Activated naive CD8-positive, alpha-beta T cell treated with anti-CD3 and anti-CD28 coated beads for 36 hours (primary cell): Measurements from ENCODE around the gene SLC9A3. TPM values are rescaled to one million over a fixed set of nuclear protein-coding genes. Genes with fewer than 3 reads are reported as not detected.

Experiments
- DNase-seq: peaks from one replicate; pipeline ENCODE4 v3.0.0; 2021
- H3K27ac Mint-ChIP-seq: one replicate; pipeline ENCODE4 v1.8.0; 2022; ENCODE audit warnings: mild to moderate bottlenecking, moderate library complexity, mixed read lengths
- H3K27me3 Mint-ChIP-seq: one replicate; pipeline ENCODE4 v1.8.0; 2022; ENCODE audit warnings: mild to moderate bottlenecking, mixed read lengths
- H3K36me3 Mint-ChIP-seq: one replicate; pipeline ENCODE4 v1.8.0; 2021; ENCODE audit warnings: mild to moderate bottlenecking, mixed read lengths
- H3K4me1 Mint-ChIP-seq: one replicate; pipeline ENCODE4 v1.8.0; 2021; ENCODE audit warnings: mixed read lengths
- H3K4me3 Mint-ChIP-seq: one replicate; pipeline ENCODE4 v1.8.0; 2022; ENCODE audit warnings: mild to moderate bottlenecking, moderate library complexity, mixed read lengths
- H3K9me3 Mint-ChIP-seq: one replicate; pipeline ENCODE4 v1.8.0; 2022; ENCODE audit warnings: mixed read lengths
- total RNA-seq, 2 experiments: library from RNA; stranded (reverse); gene quantifications; one replicate each; pipeline ENCODE4 v1.2.3, GENCODE V29; 2021

The SLC9A3 gene
- total RNA-seq, 2 experiments from 2014 or later: 2.1 to 2.4 TPM

DNA sequence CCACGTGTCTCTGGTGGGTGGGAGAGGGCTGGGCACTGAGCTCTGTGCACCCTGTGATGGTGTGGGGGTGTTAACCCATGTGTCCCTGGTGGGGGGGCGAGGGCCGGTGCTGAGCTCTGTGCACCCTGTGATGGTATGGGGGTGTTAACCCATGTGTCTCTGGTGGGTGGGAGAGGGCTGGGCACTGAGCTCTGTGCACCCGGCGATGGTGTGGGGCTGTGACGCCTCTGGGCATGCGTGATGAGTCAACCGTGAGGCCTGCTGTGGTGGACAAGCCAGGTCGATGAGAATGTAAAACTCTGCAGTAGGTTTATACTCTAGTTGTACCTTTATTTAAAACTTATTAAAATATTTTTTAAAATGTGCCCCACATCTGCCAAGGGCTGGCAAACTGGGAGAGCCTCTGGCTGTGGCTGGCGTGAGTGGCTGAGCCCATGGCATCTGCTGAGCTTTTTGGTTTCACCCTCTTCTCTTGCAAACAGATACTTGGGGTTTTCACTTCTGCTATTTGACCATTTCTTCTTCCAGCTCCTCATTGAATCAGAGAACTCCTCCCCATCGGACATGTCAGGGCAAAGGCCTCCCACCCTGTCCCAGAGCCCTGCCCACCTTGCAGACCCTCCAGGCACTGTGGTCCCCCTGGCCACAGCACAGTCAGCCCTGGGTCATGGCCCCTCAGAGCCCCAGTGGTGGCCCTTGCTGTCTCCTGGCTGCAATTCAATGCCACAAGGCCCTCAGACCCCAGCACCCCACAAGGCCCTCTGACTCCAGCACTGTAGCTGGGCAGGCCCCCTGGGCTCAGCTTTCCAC is 99.7 kb downstream of the SLC9A3 start:
- Mint-ChIP-seq H3K4me1 (peaks cover 8% of the 10 kb centered on the region), H3K9me3 (no peaks in the 10 kb centered on the region), H3K27ac (no peak overlapping the region), H3K4me3 (no peak overlapping the region), H3K36me3 (peaks cover 39% of the 10 kb centered on the region), H3K27me3 (no peaks in the 10 kb centered on the region)
- DNase-seq: no peak

DNA sequence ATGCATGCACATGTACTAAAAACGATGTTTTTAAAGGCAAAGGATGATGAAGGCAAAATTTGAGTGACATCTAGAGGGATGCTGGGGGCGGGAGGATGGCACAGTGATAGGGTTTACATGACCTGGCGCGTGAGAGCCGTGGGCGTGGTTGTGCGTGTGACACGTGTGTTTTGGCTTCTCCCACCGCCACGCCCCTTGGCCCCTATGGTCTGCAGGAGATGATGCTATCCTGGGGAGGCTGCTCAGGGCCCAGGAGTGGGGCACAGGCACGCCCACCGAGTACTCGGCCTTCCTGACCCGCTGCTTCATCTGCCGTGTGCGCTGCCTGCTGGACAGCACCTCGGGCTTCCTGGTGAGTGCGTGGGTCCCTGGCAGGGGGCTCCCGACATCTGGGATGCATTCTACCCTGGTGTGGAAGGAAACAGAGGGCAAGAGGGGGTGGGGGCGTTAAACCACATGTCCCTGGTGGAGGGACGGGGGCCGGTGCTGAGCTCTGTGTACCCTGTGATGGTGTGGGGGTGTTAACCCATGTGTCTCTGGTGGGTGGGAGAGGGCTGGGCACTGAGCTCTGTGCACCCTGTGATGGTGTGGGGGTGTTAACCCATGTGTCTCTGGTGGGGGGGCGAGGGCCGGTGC is 100.5 kb downstream of the SLC9A3 start:
- peaks cover 8% of the 10 kb centered on the region for H3K4me1 Mint-ChIP-seq
- DNase-seq: no peak
- no peaks in the 10 kb centered on the region for H3K9me3 Mint-ChIP-seq
- no peak overlapping the region for H3K27ac Mint-ChIP-seq
- peaks cover 39% of the 10 kb centered on the region for H3K36me3 Mint-ChIP-seq
- H3K4me3 Mint-ChIP-seq: no peak overlapping the region
- no peaks in the 10 kb centered on the region for H3K27me3 Mint-ChIP-seq

DNA sequence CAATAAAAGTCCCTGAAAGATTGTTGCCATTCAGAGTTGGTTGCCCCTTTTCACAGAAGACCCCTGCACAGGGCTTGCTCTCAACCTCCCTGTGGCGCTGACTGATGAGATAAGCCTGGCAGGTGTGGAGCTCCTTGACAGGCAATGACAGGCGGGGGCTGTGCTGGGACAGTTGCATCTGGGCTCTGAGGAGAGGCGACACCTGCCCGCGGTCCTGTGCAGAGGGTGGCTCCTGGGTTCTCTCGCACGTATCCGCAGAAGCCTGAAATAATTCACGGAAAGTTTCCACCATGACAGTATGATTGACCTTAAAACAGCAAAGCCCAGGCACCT is 101.0 kb downstream of the SLC9A3 start:
- H3K27me3 Mint-ChIP-seq: no peaks in the 10 kb centered on the region
- no peak for DNase-seq
- H3K4me3 Mint-ChIP-seq: no peak overlapping the region
- H3K4me1 Mint-ChIP-seq: peaks cover 8% of the 10 kb centered on the region
- H3K9me3 Mint-ChIP-seq: no peaks in the 10 kb centered on the region
- no peak overlapping the region for H3K27ac Mint-ChIP-seq
- H3K36me3 Mint-ChIP-seq: peaks cover 39% of the 10 kb centered on the region

DNA sequence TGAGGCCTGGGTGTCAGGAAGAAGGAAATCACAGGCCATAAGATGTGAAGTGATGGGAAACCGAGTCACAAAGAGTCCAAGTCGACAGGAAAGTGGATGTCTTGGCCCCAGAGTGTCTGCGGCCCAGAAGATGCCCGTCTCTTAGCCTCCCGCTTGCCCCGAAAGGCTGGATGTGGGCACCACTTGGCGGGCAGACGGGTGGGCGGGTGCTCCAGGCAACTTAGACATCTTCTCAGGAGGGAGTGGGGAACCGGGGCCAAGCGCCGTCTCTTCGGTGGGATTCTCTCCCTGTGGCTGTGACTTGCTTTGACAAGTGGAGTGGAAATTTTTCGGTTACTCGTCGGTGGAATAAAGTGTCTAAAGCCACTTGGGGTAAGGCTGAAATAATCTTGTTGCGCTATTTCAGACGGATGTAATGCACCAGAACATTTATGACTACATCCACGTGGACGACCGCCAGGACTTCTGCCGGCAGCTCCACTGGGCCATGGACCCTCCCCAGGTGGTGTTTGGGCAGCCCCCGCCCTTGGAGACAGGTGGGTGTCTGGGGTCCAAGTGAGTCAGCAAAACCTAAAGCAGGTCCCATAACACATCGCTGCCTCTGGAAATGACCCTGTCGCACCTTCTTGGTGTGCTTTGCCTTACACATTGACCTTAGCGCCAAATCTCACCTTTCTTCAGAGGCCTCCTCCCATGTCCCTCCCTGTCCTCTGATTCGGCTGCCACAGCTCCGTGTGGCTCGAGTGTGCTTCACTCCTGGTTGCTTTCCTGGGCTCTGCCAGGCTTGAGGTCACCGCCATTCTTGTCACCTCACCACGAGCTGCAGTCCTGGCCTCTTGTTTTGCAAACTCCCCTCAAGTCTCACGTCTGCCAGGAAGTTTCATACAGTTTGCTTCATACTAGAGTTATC is 101.7 kb downstream of the SLC9A3 start:
- Mint-ChIP-seq H3K36me3 (peaks cover 33% of the 10 kb centered on the region), H3K27ac (peak overlapping the region; percentile 59), H3K4me3 (no peak overlapping the region)

DNA sequence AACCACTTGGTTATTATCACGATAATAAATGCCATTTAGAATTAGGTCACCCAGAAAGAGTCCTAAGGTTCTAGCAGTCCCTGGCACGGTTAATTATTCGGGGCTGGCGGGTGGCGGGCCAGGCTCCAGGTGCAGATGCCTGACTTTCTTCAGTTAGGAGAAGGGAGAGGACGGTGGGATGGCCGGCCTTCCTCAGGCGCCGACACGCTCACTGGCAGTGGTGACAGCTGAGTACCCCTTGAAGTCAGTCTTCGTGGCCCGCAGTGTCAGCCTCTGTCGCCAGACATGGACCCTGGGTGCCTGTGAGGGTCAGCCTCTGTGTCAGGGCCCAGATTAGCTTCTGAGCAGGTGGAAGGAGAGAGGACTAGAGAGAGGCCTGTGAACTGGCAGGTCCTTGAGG is 102.3 kb downstream of the SLC9A3 start:
- Mint-ChIP-seq H3K27me3 (no peaks in the 10 kb centered on the region), H3K4me1 (peaks cover 8% of the 10 kb centered on the region), H3K36me3 (peaks cover 32% of the 10 kb centered on the region), H3K27ac (peak overlapping the region; percentile 59), H3K4me3 (no peak overlapping the region), H3K9me3 (no peaks in the 10 kb centered on the region)
- no peak for DNase-seq

More for the DNA sequence above, 101.7 kb downstream of the SLC9A3 start:
- no peaks in the 10 kb centered on the region for H3K9me3 Mint-ChIP-seq
- DNase-seq: no peak
- H3K4me1 Mint-ChIP-seq: peaks cover 8% of the 10 kb centered on the region
- H3K27me3 Mint-ChIP-seq: no peaks in the 10 kb centered on the region

DNA sequence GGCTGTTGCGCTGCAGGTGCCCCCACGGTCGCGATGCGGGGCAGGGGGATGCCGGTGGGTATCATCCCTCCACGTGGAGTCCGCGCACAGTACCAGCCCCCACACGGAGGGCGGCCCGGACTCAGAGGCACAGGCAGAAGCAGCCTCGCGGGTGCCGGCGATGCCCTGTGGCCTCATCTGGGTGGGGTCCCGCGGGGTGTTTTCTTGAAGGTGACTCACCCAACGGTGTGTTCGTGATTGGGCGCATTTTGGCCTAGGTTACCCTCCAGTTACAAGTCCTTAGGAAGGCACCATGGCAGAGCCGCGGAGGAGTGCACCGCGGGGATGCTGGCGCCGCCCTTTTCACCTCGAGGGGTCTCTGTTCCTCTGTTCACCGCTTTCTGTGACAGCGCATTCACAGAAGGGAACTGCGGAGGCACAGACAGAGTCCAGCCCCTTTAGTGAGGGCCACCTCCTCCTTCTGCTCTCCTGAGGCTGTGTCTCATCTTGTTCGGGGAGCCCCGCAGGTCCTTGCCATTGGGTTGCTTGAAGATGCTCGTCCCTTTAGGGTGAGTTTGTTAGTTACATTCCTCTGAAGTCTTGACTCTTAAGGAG is 102.9 kb downstream of the SLC9A3 start:
- H3K36me3 Mint-ChIP-seq: peaks cover 26% of the 10 kb centered on the region
- peaks cover 11% of the 10 kb centered on the region for H3K4me1 Mint-ChIP-seq
- H3K9me3 Mint-ChIP-seq: no peaks in the 10 kb centered on the region
- H3K27ac Mint-ChIP-seq: no peak overlapping the region
- no peak for DNase-seq
- no peaks in the 10 kb centered on the region for H3K27me3 Mint-ChIP-seq
- no peak overlapping the region for H3K4me3 Mint-ChIP-seq

DNA sequence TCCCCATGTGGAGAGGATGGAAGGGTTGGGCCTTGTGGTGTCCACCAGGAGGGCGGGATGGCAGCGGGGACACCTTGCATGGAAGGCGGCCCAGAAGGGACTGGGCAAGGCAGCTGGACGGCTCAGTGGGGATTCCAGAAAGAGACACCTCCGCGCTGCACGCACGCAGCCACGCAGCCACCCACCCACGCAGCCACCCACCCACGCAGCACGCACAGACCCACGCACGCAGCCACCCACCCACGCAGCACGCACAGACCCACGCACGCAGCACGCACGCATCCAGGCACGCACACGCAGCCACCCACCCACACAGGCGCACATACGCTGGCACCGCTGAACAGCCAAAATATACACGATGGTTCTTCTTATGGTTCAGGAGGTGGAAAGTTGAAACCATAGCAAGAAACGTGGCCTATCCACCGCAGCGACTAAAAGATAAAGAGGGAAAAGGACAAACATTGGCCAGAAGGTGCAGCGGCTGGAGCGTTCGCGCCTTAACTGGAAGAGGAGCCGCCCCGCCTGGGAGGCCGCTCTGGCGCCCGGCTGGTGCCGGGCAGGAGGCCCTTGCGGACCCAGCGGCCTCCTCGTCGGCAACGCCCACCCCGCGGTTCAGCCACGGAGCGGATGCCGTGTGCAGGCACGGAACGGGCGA is 103.5 kb downstream of the SLC9A3 start:
- Mint-ChIP-seq H3K4me3 (no peak overlapping the region), H3K27me3 (no peaks in the 10 kb centered on the region), H3K36me3 (peaks cover 22% of the 10 kb centered on the region), H3K27ac (no peak overlapping the region), H3K4me1 (peaks cover 12% of the 10 kb centered on the region), H3K9me3 (no peaks in the 10 kb centered on the region)
- DNase-seq: no peak

Other genes with a start within 250 kb of the SLC9A3 start
- 10 to 100 TPM; 24.0 to 26.6 TPM for gene AHRR, start 202.7 kb downstream of the SLC9A3 start, total RNA-seq
- gene EXOC3, start 81.3 kb downstream of the SLC9A3 start, total RNA-seq: 10 to 100 TPM; 58.2 to 61.2 TPM
- 10 to 100 TPM; 21.9 to 23.8 TPM for gene CEP72, start 87.9 kb upstream of the SLC9A3 start, total RNA-seq
- under 1 TPM in 1 of 2 experiments, not detected in 1; 0.08 TPM for gene TPPP, start 168.9 kb upstream of the SLC9A3 start, total RNA-seq